K562 (cell line): ENCODE results near the gene SLC6A9. TPM values are rescaled to one million over a fixed set of nuclear protein-coding genes. Genes with fewer than 3 reads are reported as not detected.

Experiments used
- ATAC-seq: fragments of 200-7000 bp; cut with Tn5 transposase; 3 replicates; pipeline ENCODE4 v1.9.1; 2020; ENCODE audit warnings: moderate library complexity
- BruUV-seq: library from RNA; stranded (reverse); fragments of 400-500 nt; replicated peaks from 2 replicates; lab custom pipeline; 2021; lab: Mats Ljungman, UMichigan
- CTCF ChIA-PET: fragments of 300-600 bp; formaldehyde crosslinking; extraction: SDS; loops from one replicate; lab custom pipeline; 2021; ENCODE audit warnings: low intra/inter-chr PET ratio; lab: Yijun Ruan, JAX
- POLR2A ChIA-PET: fragments of 300-600, 350-650 bp; sonication (Branson Sonifier 250); formaldehyde crosslinking; extraction: SDS; loops from one replicate; lab custom pipeline; 2021; ENCODE audit warnings: antibody characterized with exemption, inconsistent platforms; lab: Yijun Ruan, JAX
- DNase-seq, 4 experiments: peaks; one replicate each; pipeline versions ENCODE4 v3.0.0 to v3.0.0-alpha.2; 2011 to 2018; ENCODE audit warnings: low spot score in 3 of 4, mixed read lengths in 3 of 4; ENCODE audit errors: extremely low read depth in 1 of 4
- FAIRE-seq: peaks from 2 replicates; lab custom pipeline; 2011; peaks lifted over from hg19 to GRCh38; lab: Jason Lieb, UNC
- H2AFZ ChIP-seq: 2 replicates; pipeline ENCODE4 v1.6.0; 2011; ENCODE audit warnings: low read depth, low read length, control low read depth, inconsistent platforms
- H3K27ac ChIP-seq: fragments of 200-600 bp; 3 replicates; pipeline ENCODE4 v1.8.0; 2011; ENCODE audit warnings: low read depth, mild to moderate bottlenecking, control low read depth, inconsistent platforms, low read length, moderate library complexity, mixed read lengths; ENCODE audit errors: extremely low read depth
- H3K27me3 ChIP-seq, 2 experiments: fragments of 300-600 bp in 1 of 2; 2 replicates in 1 of 2; 3 replicates in 1 of 2; pipeline versions ENCODE4 v1.6.0 to v1.8.0; 2011; ENCODE audit warnings: inconsistent platforms in 2 of 2, low read length in 2 of 2, mild to moderate bottlenecking in 1 of 2, mixed read lengths in 1 of 2, moderate library complexity in 1 of 2; ENCODE audit not compliant: control insufficient read depth in 2 of 2, insufficient read depth in 2 of 2
- H3K36me3 ChIP-seq: fragments of 300-600 bp; 3 replicates; pipeline ENCODE4 v1.8.0; 2011; ENCODE audit warnings: mild to moderate bottlenecking, low read length, inconsistent platforms; ENCODE audit not compliant: control insufficient read depth, insufficient read depth
- H3K4me1 ChIP-seq, 2 experiments: fragments of 200-600 bp in 1 of 2; replicated peaks in 1 of 2; 2 replicates in 1 of 2; 3 replicates in 1 of 2; pipeline versions ENCODE4 v1.5.1 to v1.8.0; 2011; ENCODE audit warnings: inconsistent platforms in 2 of 2, low read length in 2 of 2, mild to moderate bottlenecking in 1 of 2, mixed read lengths in 1 of 2, moderate library complexity in 1 of 2; ENCODE audit not compliant: control insufficient read depth in 2 of 2, insufficient read depth in 2 of 2
- H3K4me2 ChIP-seq: 2 replicates; pipeline ENCODE4 v1.6.1; 2011; ENCODE audit warnings: low read length, control low read depth, inconsistent platforms, mixed read lengths; ENCODE audit not compliant: insufficient read depth
- H3K4me3 ChIP-seq: fragments of 200-600 bp; sonication (generic), shearing (Covaris generic); 2 replicates; pipeline ENCODE4 v1.5.1; 2016; ENCODE audit warnings: control low read depth, inconsistent platforms
- H3K79me2 ChIP-seq: fragments of 200-600 bp; 3 replicates; pipeline ENCODE4 v1.8.0; 2011; ENCODE audit warnings: low read length, inconsistent platforms; ENCODE audit not compliant: control insufficient read depth, insufficient read depth
- H3K9ac ChIP-seq, 2 experiments: 2 replicates each; pipeline versions ENCODE4 v1.6.0 to v1.6.1; 2011; ENCODE audit warnings: low read depth in 2 of 2, low read length in 2 of 2, control low read depth in 1 of 2, inconsistent platforms in 1 of 2, mild to moderate bottlenecking in 1 of 2, mixed read lengths in 1 of 2; ENCODE audit not compliant: insufficient read depth in 1 of 2
- H3K9me1 ChIP-seq: one replicate; pipeline ENCODE4 v1.6.0; 2011; ENCODE audit warnings: inconsistent platforms, mild to moderate bottlenecking, low read length, moderate library complexity; ENCODE audit not compliant: control insufficient read depth, insufficient read depth
- H3K9me3 ChIP-seq: replicated peaks from 2 replicates; pipeline ENCODE4 v1.5.1; 2011; ENCODE audit warnings: low read depth, low read length, inconsistent platforms; ENCODE audit not compliant: control insufficient read depth, insufficient read depth
- H4K20me1 ChIP-seq: replicated peaks from 2 replicates; pipeline ENCODE4 v1.6.1; 2011; ENCODE audit warnings: low read length, inconsistent platforms, mixed read lengths; ENCODE audit not compliant: control insufficient read depth, insufficient read depth
- C11orf30 ChIP-seq: fragments of 450-650 bp; IDR thresholded peaks from 2 replicates; pipeline ENCODE4 v1.6.1; 2016; ENCODE audit warnings: low read depth, mild to moderate bottlenecking
- ZNF316 ChIP-seq: fragments of 450-650 bp; IDR thresholded peaks from 2 replicates; pipeline ENCODE4 v1.6.1; 2016
- ZNF354B ChIP-seq: fragments of 250-450 bp; sonication (Bioruptor Pico); IDR thresholded peaks from 2 replicates; pipeline ENCODE4 v1.4.0; 2020
- WGBS: fragments of 100-300 bp; shearing (Covaris generic); methylation state at CpG from one replicate; pipeline ENCODE4 v1.1.6; 2016; ENCODE audit warnings: low coverage, mixed read lengths; ENCODE audit not compliant: insufficient coverage; ENCODE audit errors: missing lambda C conversion rate; 5-methylcytosine and 5-hydroxymethylcytosine counted together
- in situ Hi-C: fragments of 300-500 bp; cut with MboI; formaldehyde crosslinking; loops from 4 replicates; pipeline ENCODE4 v1.15.0; 2018; ENCODE audit warnings: inconsistent platforms, mixed read lengths
- intact Hi-C: fragments of 100-400 bp; cut with micrococcal nuclease; formaldehyde crosslinking; loops from 2 replicates; pipeline ENCODE4 v1.14.2; 2022
- polyA plus RNA-seq, 8 experiments: library from polyadenylated mRNA; depleted of rRNA in 4 of 8; stranded (reverse) in 5 of 8; unstranded in 3 of 8; fragments of >200 nt; fragmentation: Nextera tagmentation in 2 of 8; fragmentation: Illumina TruSeq in 1 of 8; extraction: Ambion mirVana in 2 of 8; extraction: Trizol in 1 of 8; gene quantifications; 2 replicates each; pipeline versions ENCODE4 v1.2.1 to v1.2.3, GENCODE V29; 2011 to 2014; ENCODE audit warnings: inconsistent platforms in 1 of 8, missing spikeins in 1 of 8
- total RNA-seq, 7 experiments: library from RNA; depleted of rRNA in 6 of 7; stranded (reverse); fragments of >200 nt in 6 of 7; fragmentation: Illumina TruSeq in 2 of 7; extraction: Trizol in 2 of 7; gene quantifications; 2 replicates each; pipeline versions ENCODE4 v1.2.1 to v1.2.3, GENCODE V29; 2011 to 2021; ENCODE audit warnings: low replicate concordance in 1 of 7
- TF ChIP-seq, protein P1 (sequence below): fragments of 200-800 bp; sonication (Bioruptor generic); IDR thresholded peaks from 2 replicates; pipeline ENCODE4 v1.6.1; 2017; ENCODE audit warnings: missing genetic modification characterization, missing compliant biosample characterization

SLC6A9 gene
- total and polyA plus RNA-seq, 9 of the 15 experiments (the other 6 are each of a cell fraction or from before 2014, with no cell fraction given) = 0.17 to 18.7 (median 2.9) TPM

DNA sequence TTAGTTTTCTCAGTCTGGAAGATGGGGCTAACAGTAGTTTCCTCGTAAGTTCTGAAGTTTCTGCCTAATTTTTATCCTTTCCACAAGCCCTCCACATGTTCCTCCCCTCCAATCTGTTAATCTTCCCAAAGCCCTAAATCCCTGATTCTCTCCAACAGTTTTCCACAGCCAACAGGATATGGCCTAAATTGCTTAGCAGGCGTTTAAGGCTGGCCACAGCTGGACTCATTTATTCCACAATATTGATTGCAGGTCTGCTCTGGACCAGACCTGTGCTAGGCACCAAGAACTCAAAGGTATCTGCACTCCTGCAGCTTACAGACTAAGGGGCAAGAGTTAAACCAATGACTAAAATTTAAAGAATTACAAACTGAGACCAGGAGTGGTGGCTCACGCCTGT, 3.9 kb downstream of the SLC6A9 start:
- Histone ChIP-seq H4K20me1 (peaks cover 5% of the 10 kb centered on the region; the same call in 1 of the 2 replicates), H2AFZ (no peak overlapping the region), H3K79me2 (peaks cover 21% of the 10 kb centered on the region), H3K9ac (no peak overlapping the region; a peak in 1 of 4 replicates), H3K27me3 (no peaks in the 10 kb centered on the region), H3K4me3 (no peak overlapping the region), H3K4me2 (no peak overlapping the region), H3K36me3 (no peaks in the 10 kb centered on the region; the same call in 2 of the 3 replicates), H3K4me1 (peaks cover 18 to 40% of the 10 kb centered on the region in 2 experiments; a peak in 4 of 5 replicates), H3K9me3 (no peaks in the 10 kb centered on the region), H3K27ac (no peak overlapping the region), H3K9me1 (no peaks in the 10 kb centered on the region)
- FAIRE-seq (no peak), DNase-seq (no peak), ATAC-seq (no peak)
- ChIA-PET CTCF (interaction anchor here (0.6 kb wide), 1 partner anchor 81 kb away, joined by 4 read pairs; the partner anchor contains the start of gene IPO13), POLR2A (interaction anchor here (0.7 to 4.9 kb wide), 3 partner anchors 12 to 21 kb away, joined by 3 to 29 read pairs (median 5); no protein-coding TSS in a partner anchor)
- WGBS = 86% methylated on average over 3 of the region's 3 CpGs
- peak; percentile 51; the same call in 1 of the 2 replicates for TF ChIP-seq ZNF316
- no peak for TF ChIP-seq ZNF354B (CRISPR knock-in tag)
- TF ChIP-seq, protein P1, sequence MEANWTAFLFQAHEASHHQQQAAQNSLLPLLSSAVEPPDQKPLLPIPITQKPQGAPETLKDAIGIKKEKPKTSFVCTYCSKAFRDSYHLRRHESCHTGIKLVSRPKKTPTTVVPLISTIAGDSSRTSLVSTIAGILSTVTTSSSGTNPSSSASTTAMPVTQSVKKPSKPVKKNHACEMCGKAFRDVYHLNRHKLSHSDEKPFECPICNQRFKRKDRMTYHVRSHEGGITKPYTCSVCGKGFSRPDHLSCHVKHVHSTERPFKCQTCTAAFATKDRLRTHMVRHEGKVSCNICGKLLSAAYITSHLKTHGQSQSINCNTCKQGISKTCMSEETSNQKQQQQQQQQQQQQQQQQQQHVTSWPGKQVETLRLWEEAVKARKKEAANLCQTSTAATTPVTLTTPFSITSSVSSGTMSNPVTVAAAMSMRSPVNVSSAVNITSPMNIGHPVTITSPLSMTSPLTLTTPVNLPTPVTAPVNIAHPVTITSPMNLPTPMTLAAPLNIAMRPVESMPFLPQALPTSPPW (CRISPR knock-in tag) = no peak
- peak; percentile 19; the same call in 1 of the 2 replicates for TF ChIP-seq C11orf30
- no TSS peak for BruUV-seq
- in situ Hi-C loops = no loop called here
- intact Hi-C loops = no loop called here
